RKO (cell line): ENCODE measurements around the gene USP16.

Experiments
- DNase-seq: peaks from one replicate; pipeline ENCODE4 v3.0.0-alpha.2; 2016; ENCODE audit warnings: low spot score

Gene USP16

GRCh38 chr21:29084372-29084771 is 59.9 kb downstream of the USP16 start:
- DNase-seq = no peak

- DNase-seq = no peak
Measured at GRCh38 chr21:29085106-29085752, 60.8 kb downstream of the USP16 start.

- peak; percentile 81 for DNase-seq
Measured at GRCh38 chr21:29091033-29091432, 66.6 kb downstream of the USP16 start.

GRCh38 chr21:29092102-29092959 is 67.9 kb downstream of the USP16 start:
- DNase-seq = no peak

GRCh38 chr21:29096218-29097015 is 71.9 kb downstream of the USP16 start:
- DNase-seq = no peak

GRCh38 chr21:29098156-29098555 is 73.7 kb downstream of the USP16 start:
- no peak for DNase-seq

GRCh38 chr21:29102791-29103257 is 78.4 kb downstream of the USP16 start:
- DNase-seq = no peak
